ENCODE measurements around the gene RHOBTB3.

GRCh38 chr5:95782181-95782580 lies 51.0 kb downstream of the RHOBTB3 start:
- TF ChIP-seq POLR2A (IDR thresholded peaks at IDR 0.05) (no peak), CTCF (IDR thresholded peaks at IDR 0.05) (no peak)
